GM18526 (cell line): ENCODE measurements around the gene LGALS12.
A peak's percentile ranks its signal among the peaks of the same experiment; 100 is the strongest.

Experiments used
- POLR2A ChIP-seq: IDR thresholded peaks from 3 replicates; pipeline ENCODE4 v1.6.1; 2011; ENCODE audit not compliant: insufficient read length; ENCODE audit errors: extremely low read depth

Gene LGALS12

GRCh38 chr11:63517156-63517555 is 11.3 kb downstream of the LGALS12 start:
- TF ChIP-seq POLR2A, result no peak

GRCh38 chr11:63518548-63518947 is 12.7 kb downstream of the LGALS12 start:
- no peak for TF ChIP-seq POLR2A

GRCh38 chr11:63520606-63521170 is 14.8 kb downstream of the LGALS12 start:
- TF ChIP-seq POLR2A, result no peak

GRCh38 chr11:63521896-63522295 is 16.0 kb downstream of the LGALS12 start:
- no peak for TF ChIP-seq POLR2A

- no peak for TF ChIP-seq POLR2A
Measured at GRCh38 chr11:63523151-63523550, 17.3 kb downstream of the LGALS12 start.

GRCh38 chr11:63527667-63528066 is 21.8 kb downstream of the LGALS12 start:
- TF ChIP-seq POLR2A, result no peak

- no peak for TF ChIP-seq POLR2A
Measured at GRCh38 chr11:63530021-63530420, 24.1 kb downstream of the LGALS12 start.

- no peak for TF ChIP-seq POLR2A
Measured at GRCh38 chr11:63532117-63532516, 26.2 kb downstream of the LGALS12 start.

- no peak for TF ChIP-seq POLR2A
Measured at GRCh38 chr11:63532799-63533475, 27.1 kb downstream of the LGALS12 start.

- TF ChIP-seq POLR2A, result no peak
Measured at GRCh38 chr11:63534076-63534475, 28.2 kb downstream of the LGALS12 start.

GRCh38 chr11:63534895-63535461 is 29.1 kb downstream of the LGALS12 start:
- no peak for TF ChIP-seq POLR2A

- no peak for TF ChIP-seq POLR2A
Measured at GRCh38 chr11:63535734-63536133, 29.9 kb downstream of the LGALS12 start.

- peak; percentile 19 for TF ChIP-seq POLR2A
Measured at GRCh38 chr11:63536669-63537292, 30.9 kb downstream of the LGALS12 start, which contains the start of gene PLAAT4. TSS of gene PLAAT4 (plus strand) at chr11:63536808. CDS start at chr11:63536869, 61 bp downstream.

GRCh38 chr11:63537293-63538101 is 31.6 kb downstream of the LGALS12 start:
- no peak for TF ChIP-seq POLR2A

GRCh38 chr11:63543711-63544110 is 37.8 kb downstream of the LGALS12 start:
- TF ChIP-seq POLR2A, result no peak
